NCI-H1436 treated with DMSO at 0.1 percent for 48 hours (cell line): Measurements from ENCODE around the gene SLC17A3.

Source experiments
- DNase-seq: peaks from one replicate; lab custom pipeline; 2025; lab: John Stamatoyannopoulos, UW

SLC17A3 gene

DNA sequence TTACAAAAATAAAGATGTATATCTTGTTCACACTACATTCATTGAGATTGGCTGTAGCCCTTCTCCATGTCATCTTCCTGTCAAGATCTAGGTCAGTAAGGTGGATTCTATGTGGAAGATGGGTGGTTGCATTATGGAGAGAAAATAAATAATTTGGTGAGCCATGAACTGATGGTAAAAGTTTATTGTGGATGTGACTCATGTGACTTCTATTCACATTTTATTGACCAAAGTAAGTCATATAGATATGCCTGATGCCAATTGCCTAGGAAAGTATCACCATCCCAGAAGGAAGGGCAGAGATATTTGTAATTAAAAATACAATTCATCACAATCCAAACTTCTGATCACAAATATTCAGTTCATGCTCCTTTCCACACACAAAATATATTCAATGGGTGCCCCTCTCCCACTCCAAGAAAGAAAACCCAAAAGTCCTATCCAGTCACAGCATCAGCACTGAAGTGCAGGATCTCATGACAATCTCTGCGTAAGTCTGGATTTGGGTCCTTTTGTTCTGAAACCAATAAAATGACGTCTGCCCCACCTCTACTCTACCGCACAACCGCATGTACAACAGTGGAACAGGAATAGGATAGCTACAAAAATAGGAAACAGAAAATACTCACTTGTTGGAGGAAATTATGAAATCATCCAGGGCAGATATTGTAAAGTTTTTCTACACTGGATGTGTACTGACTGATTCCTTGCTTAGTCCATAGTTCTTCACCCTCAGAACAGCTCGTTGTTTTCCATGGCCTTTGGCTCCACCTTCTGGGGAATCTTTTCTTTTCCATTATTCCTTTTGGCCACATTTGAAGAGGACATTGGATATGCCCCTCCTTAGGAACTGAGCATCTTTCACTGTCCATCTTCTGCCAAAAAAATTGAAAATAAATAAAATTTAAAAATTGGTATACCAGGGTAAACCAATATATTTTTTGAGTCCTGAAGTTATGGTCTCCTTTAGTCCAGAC, 16.1 kb upstream of the SLC17A3 start:
- DNase-seq: no peak

DNA sequence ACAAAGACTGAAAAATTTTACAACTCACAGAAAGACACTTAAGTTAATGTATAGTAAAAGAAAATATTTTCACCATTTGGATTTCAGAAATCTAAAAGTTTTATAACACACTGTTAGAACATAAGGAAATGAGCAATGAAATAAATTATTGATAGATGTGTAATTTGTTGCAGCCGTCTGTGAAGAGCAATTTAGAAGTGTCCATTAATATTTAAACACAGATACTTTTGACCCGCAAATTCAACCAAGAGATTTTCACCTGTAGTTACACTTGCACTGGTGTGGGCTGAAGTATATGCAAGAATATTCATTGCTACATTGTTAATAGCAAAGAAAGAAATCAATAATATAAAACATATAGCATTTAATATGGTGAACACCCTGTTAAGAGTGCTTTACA, 14.6 kb upstream of the SLC17A3 start:
- DNase-seq: no peak

DNA sequence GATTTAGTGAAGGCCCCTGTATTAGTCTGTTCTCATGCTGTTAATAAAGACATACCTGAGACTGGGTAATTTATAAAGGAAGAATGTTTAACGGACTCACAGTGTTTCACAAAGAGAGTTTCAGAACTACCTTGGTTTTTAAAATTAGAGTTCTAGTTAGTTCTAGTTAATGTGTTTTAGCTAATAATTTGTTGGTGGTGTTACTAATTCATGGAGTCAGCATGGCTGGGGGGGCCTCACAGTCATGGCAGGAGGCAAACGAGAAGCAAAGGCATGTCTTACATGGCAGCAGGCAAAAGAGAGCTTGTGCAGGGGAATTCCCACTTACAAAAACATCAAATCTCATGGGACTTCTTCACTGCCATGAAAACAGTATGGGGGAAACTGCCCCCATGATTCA, 12.0 kb upstream of the SLC17A3 start:
- DNase-seq: no peak

DNA sequence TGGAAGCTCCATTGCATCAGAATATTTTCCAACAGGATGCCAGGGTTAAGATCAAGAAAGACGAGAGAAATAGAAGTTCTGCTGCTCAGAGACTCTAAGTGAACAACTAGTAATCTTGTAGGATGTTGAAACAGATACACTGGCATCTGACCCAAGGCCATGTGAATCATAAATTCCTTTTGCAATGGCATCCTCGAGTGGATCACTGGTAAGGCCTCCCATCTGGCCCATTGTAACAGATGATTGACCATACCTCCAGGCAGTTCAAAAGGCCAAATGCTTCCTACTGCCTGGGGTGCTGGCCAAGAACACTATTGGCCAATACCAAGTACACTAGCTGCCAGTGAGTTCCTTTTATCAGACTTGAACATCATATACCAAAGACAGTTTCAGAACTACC, 9.9 kb upstream of the SLC17A3 start:
- DNase-seq: no peak

DNA sequence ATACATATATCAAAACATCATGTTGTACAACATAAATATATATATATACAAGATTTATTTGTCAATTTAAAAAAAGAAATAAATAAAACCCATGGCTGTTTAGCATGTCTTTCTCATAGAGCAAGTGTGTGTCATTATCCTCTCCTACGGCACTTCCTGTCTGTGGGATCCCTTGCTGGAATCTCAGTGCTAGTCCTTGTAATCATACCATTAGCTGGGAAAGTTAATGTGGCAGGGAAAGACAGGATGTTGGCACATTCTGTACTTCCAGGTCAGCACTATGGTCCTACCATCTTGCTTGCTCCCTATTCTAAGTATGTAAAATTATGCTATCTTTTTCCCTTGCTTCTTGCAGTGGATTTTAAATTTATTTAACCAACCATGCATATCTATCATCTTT, 9.5 kb upstream of the SLC17A3 start:
- no peak for DNase-seq

DNA sequence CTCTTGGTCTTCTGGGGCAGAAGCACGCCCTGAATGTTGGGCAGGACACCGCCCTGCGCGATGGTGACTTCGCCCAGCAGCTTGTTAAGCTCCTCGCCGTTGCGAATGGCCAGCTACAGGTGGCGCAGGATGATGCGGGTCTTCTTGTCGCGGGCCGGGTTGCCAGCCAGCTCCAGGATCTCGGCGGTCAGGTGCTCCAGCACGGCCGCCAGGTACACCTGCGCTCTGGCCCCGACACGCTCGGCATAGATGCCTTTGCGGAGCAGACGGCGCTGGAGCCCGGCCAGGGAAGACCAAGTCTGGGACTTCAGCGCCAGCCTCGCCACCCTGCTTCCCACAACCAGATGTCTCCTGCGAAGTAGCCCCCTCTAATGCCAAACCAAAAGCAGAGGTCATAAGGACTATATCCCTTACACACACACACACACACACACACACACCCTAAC, 8.0 kb upstream of the SLC17A3 start:
- no peak for DNase-seq

DNA sequence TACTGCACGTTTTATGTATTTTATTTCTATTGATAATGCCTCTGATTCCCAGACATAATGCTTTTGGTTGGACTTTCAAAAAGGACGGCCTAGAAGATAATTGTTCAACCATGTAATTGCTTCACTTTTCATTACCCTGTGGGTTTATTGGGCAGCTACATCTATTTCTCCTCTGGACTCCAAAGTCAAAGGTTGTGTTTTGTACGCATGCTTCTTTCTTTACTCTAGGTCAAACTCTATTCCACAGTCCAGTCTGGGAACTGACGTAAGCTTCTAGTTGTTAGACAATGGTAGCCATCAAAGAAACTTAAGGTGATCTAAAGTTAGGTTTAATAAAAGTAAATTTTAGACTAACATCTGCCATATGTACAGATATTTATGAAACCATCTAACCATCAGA, 6.6 kb upstream of the SLC17A3 start:
- no peak for DNase-seq

DNA sequence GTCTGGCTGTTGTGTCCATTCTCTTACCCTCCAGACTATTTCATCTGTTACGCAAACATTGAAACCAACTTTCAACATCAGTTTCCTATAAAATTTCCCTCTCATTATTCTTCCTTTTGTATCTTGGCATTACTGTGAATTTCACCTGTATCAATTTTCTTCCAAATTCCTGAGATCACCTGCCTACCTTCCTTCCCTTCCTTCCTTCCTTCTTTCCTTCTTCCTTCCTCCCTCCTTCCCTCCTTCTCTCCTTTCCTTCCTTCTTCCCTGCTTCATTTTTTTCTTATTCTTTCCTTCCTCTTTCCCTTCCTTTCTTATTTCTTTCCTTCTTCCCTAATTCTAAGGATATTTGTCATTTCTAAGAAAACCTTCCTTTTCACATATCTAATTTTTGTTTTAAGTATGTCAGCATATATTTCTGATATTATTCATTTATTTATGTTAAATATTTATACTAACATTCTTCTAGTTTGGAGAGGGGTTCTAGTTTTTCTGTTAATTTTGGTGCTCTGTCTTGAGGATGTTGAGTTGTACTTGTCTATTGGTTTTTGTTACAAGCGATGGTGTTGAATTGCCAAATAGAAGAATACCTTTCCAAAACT, 4.8 kb upstream of the SLC17A3 start:
- DNase-seq: no peak

DNA sequence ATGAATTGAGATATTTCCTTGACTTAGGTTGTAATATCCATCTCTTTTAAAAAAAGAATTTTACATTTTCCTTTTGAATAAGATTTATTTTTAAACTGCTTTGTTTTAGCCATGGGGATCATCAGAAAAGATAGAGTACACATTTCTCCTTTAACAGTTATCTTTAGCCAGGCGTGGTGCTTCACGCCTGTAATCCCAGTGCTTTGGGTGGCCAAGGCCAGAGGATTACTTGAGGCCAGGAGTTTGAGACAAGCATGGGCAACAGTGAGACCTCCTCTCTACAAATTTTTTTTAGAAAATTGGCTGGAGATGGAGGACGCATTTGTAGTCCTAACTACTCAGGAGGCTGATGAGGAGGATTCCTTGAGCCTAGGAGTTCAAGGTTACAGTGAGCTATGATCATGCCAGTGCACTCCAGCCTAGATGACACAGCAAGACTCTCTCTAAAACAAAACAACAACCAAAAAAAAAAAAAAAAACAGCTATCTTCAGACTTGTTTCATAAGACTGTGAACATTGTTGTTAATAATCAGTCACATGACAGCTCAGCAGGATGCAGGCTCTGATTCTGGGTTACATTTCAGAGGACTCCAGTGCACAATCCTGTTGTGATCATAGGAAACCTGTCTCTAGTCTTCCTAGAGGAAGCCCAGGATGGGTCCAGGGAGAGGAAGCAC, 2.0 kb upstream of the SLC17A3 start:
- DNase-seq: no peak

DNA sequence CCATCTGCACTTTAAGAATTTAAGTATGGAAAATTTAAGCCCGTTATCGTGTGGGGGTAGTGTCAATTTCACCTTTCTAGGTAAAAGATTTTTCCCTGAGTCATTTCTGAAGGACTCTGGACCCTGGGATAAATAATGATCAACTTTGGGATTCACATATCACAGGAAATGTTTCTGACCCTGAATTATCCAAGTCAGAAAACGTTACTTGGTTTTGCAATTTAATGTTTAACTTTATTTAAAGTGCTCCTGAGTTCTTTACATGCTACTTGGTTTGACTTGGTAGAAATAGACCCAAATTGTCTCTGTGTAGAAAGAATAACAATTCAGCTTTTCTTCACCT, 1.5 kb upstream of the SLC17A3 start:
- no peak for DNase-seq

DNA sequence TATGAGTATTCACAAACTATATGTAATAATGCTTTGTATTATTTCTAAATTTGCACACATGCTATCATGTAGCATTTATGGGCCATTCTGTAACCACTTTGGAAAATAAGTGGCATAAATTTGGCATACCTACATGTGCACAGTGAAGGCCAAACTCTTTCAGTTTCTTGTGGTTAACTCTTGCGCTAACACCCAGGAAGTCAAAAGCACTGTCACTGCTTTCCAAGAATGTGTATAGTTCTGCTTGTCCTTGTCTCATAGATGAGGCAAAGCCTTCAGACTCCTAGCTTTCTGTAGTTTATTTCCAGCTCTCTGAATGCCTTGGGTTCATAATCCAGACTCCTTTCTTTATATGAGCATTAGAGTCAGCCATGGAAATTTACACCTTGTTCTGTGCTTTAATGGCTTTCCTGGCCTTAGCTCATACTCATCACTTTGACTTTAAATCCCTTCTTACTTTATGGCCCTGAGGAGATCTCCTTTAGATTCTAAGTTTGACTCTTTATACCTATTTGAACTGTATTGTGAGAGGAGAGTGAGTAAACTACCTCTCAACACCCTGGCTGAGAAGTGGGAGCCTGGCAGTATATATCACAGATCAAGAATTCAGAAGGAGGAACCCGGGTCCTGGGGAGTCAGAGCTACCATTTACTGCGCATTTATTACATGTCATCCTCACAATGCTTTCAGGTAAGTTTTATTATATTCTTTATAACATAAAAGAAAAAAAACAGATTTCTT, 949 bp upstream of the SLC17A3 start:
- no peak for DNase-seq

DNA sequence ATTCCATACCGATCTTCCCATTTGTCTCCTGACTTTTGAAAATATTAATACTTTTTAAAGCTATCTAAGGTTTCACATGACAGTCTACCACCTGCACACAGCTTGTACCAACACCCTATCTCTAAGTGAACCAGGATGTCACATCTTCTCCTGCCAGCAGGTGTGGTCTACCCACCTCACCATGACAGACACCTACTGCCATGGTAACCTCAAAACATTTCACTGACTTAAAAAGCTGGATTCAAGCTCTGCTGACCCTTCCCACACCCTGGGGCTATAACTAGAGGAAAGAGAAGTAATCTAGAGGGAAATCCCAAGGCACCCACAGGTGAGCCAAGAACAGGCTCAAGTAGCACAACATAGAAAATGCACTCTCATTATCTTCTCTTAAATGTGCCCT, 1.2 kb downstream of the SLC17A3 start:
- no peak for DNase-seq

DNA sequence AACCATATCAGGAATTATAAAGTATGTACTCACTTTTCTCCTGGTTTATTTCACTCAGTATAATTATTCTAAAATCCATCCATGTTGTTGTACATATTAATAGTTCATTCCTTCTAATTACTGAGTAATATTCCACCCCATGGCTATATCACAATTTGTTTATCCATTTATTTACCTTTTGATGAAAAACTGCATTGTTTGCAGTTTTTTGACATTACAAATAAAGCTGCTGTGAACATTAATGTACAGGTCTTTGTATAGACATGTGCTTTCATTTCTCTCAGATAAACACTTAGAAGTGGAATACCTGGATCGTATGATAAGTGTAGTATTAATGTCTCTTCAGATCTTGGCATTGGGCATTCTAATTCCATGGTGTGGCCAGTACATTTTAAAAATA, 4.2 kb downstream of the SLC17A3 start:
- no peak for DNase-seq

DNA sequence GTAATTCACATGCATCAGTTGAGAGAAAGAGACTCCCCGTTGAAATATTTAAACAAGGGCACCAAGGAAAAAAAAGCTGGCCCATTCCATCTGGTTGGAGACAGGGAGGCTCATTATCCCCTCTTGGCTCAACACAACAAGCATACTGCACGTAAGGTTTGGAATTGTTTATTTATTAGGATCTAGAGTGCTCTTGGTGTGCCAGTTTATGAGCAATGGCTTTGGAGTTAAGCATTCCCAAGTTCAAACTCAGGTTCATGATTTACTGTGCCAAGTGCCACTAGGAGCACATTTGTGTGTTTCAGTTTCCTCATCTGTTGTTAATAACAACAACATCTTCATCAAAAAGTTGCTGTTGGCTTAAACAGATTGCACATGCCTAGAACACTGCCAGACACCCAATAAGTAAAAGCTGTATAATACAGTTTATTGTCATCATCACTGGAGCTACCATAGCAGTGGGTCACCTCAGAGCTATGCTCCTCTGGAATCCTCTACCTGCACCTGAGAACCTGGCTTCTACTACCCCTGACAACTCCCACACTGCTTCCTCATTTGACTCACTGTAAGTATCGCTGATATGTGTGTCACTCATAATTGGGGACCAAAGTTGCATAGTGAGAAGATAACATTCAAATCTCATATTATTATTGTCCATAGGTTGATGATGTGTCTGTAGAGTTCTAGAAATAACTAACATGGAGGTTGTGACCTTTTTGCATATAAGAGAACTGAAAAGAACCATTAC, 5.4 kb downstream of the SLC17A3 start:
- DNase-seq: no peak

DNA sequence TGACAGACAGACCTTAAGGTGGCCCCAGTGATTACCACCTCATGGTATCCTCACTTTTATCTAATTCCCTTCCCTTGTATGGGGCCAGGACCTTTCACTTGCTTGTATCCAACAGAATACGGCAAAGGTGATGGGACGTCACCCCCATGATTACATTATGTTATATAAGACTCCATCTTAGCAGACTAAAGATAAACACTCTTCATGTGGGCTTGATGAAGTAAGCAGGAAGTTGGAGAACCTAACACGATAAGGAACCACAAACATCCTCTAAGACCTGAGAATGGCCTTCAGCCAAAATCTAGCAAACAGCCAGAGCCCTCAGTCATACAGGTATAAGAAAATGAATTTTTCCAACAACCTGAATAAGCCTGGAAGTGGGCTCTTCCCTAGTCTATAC, 8.0 kb downstream of the SLC17A3 start:
- DNase-seq: no peak

DNA sequence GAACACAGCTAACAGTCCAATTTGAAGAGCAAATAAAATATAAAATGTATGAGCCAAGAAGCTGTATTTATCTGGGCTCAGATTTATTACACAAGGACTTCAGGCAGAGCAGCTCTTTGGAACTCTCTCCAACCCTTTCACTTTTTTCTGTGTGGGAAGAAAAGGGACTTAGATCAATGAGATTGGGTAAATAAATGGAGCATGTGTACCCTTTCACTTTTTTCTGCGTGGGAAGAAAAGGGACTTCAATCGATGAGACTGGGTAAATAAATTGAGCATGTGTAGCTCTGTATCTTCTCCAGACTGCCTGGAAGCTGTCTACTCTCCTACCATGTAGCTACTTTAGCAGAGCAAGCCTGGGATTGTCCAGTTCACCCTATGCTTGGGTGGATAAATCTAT, 10.7 kb downstream of the SLC17A3 start:
- DNase-seq: no peak

DNA sequence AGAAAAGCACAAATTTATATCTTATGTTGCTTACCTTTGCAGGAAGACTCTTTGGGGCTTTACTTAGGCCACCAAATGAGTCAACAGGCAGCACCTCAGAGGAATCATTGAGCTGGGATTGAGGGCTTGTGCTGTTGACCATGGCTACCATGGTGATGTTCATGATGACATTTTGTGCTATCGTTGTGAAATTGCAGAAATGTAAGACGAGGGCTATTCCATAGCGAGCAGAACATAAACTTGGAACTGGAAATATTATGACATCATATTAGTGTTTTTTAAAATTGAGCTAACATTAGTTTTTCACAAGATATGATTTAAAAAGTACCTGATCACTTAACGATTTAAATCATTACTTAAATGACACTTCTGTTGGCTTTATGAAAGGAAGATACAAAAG, 11.8 kb downstream of the SLC17A3 start:
- DNase-seq: no peak

DNA sequence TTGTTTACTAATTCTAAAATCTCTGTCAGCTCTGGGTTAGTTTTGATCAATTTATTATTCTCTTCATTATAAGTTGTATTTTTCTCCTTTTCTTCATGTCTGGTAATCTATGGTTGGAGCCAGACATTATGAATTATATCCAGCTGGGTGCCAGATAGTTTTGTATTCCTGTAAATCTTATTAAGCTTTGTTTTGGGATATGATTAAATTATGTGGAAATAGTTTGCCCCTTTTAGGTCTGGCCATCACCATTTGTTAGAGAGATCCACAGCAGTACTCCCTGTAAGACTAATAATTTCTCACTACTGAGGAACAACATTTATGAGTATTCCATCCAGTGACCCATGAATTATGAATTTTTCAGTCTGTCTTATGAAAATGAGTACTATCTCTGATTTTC, 21.3 kb downstream of the SLC17A3 start:
- DNase-seq: no peak

DNA sequence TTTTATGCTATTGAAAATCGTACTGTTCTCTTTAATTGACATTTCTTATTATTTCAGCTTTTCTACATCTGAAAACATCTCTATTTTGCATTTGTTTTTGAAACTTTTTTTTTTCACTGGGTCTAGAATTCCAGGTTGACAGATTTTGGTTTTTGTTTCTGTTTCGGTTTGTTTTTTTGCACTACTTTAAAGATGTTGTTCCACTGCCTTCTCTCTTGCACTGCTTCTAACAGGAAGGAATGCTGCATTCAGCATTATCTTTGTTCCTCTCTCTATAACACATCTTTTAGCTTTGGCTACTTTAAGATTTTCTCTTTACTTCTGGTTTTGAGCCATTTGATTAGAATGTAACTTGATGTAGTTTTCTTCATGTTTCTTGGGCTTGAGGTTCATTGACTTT, 22.1 kb downstream of the SLC17A3 start:
- DNase-seq: no peak

DNA sequence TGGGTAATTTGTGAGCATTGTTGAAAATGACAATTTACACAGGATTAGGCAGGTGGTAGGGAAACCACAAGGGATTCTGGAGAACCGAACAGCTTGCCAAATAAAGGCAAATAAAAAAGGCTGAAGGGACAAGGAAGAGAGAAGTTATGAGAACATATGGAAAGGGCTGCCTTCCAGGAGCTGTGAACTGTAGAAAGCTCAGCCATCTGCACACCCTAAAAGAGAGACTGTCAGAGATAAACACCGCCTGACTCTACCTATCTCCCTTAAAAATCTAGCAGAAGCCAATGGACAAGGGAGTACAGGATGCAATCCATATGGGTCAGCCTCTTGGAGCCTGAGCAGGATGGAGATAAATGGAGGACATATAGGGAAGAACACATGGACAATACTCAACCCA, 29.5 kb downstream of the SLC17A3 start:
- DNase-seq: no peak

DNA sequence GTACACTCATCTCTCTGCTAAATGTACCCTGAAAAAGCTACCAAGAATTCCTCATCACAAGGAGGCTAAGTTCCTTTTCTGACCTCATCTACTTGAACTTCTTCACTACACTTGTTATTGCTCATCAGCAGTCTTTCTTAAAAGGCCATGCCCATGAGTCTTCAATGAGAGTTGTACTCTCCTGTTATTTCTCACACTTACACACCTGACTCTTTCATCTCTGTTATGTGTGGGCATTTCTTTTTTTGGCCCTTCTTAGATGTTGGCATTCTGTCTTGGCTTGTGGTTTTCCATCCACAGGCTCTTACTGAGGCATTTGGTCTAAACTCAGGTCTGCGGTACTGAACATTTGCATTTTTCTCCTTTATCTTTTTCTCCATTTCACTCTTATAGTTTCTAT, 31.5 kb downstream of the SLC17A3 start:
- no peak for DNase-seq
